Naive thymus-derived CD4-positive, alpha-beta T cell (primary cell): ENCODE measurements around the gene HHATL. TPM values are rescaled to one million over a fixed set of nuclear protein-coding genes. Genes with fewer than 3 reads are reported as not detected.

Experiments used
- ATAC-seq: fragments of 150-1000 bp; cut with Tn5 transposase; 2 replicates; pipeline ENCODE4 v1.10.0; 2021; ENCODE audit warnings: mild to moderate bottlenecking, moderate library complexity
- CTCF ChIA-PET: fragments of 350-600 bp; sonication (Branson Sonifier 250); formaldehyde crosslinking; loops from one replicate; lab custom pipeline; 2021; ENCODE audit warnings: antibody characterized with exemption; lab: Charles Lee
- POLR2A ChIA-PET: fragments of 350-600 bp; sonication (Branson Sonifier 250); formaldehyde crosslinking; loops from one replicate; lab custom pipeline; 2021; ENCODE audit warnings: antibody characterized with exemption, inconsistent platforms; lab: Charles Lee
- DNase-seq, 9 donors: peaks; one replicate each; pipeline versions ENCODE4 v3.0.0 to v3.0.0-alpha.2; 2020 to 2022; ENCODE audit warnings: mixed read lengths in 1 of 9
- H3K27ac ChIP-seq: one replicate; pipeline ENCODE4 v1.7.0; 2013; ENCODE audit warnings: mild to moderate bottlenecking, low read depth, low read length, moderate library complexity
- H3K27me3 ChIP-seq, 2 donors: one replicate each; pipeline ENCODE4 v1.7.0; 2013; ENCODE audit warnings: low read length in 2 of 2, mild to moderate bottlenecking in 2 of 2, moderate library complexity in 2 of 2; ENCODE audit not compliant: control insufficient read depth in 2 of 2, insufficient read depth in 2 of 2
- H3K36me3 ChIP-seq, 3 experiments: 1 replicate in 2 of 3; 2 replicates in 1 of 3; pipeline ENCODE4 v1.7.0; 2013; ENCODE audit warnings: low read length in 3 of 3, mild to moderate bottlenecking in 3 of 3, moderate library complexity in 1 of 3; ENCODE audit not compliant: insufficient read depth in 3 of 3, control insufficient read depth in 2 of 3
- H3K4me1 ChIP-seq, 2 donors: one replicate each; pipeline ENCODE4 v1.7.0; 2013; ENCODE audit warnings: low read length in 2 of 2, mild to moderate bottlenecking in 2 of 2, moderate library complexity in 1 of 2; ENCODE audit not compliant: control insufficient read depth in 2 of 2, insufficient read depth in 2 of 2
- H3K4me3 ChIP-seq: 2 replicates; pipeline ENCODE4 v1.7.0; 2013; ENCODE audit warnings: mild to moderate bottlenecking, low read length
- H3K9me3 ChIP-seq, 3 experiments: 1 replicate in 2 of 3; 2 replicates in 1 of 3; pipeline ENCODE4 v1.7.0; 2013; ENCODE audit warnings: low read length in 3 of 3; ENCODE audit not compliant: control insufficient read depth in 2 of 3
- H3K27ac Mint-ChIP-seq, 9 donors: one replicate each; pipeline ENCODE4 v1.8.0; 2020 to 2022; ENCODE audit warnings: mixed read lengths in 9 of 9, mild to moderate bottlenecking in 8 of 9, moderate library complexity in 5 of 9, inconsistent platforms in 2 of 9
- H3K27me3 Mint-ChIP-seq, 5 donors: one replicate each; pipeline ENCODE4 v1.8.0; 2021 to 2022; ENCODE audit warnings: mixed read lengths in 5 of 5, mild to moderate bottlenecking in 1 of 5
- H3K36me3 Mint-ChIP-seq, 5 donors: one replicate each; pipeline ENCODE4 v1.8.0; 2020 to 2022; ENCODE audit warnings: mixed read lengths in 5 of 5, mild to moderate bottlenecking in 3 of 5, inconsistent platforms in 1 of 5
- H3K4me1 Mint-ChIP-seq, 7 donors: one replicate each; pipeline ENCODE4 v1.8.0; 2020 to 2022; ENCODE audit warnings: mixed read lengths in 7 of 7, mild to moderate bottlenecking in 3 of 7, inconsistent platforms in 1 of 7
- H3K4me3 Mint-ChIP-seq, 10 donors: one replicate each; pipeline ENCODE4 v1.8.0; 2020 to 2022; ENCODE audit warnings: mild to moderate bottlenecking in 10 of 10, mixed read lengths in 10 of 10, moderate library complexity in 6 of 10, inconsistent platforms in 2 of 10
- H3K9me3 Mint-ChIP-seq, 11 donors: one replicate each; pipeline ENCODE4 v1.8.0; 2020 to 2022; ENCODE audit warnings: mixed read lengths in 11 of 11, mild to moderate bottlenecking in 4 of 11, inconsistent platforms in 1 of 11, moderate library complexity in 1 of 11
- intact Hi-C, 2 donors: fragments of 100-400 bp; cut with micrococcal nuclease; formaldehyde crosslinking; loops; one replicate each; pipeline ENCODE4 v1.15.1; 2023
- polyA plus RNA-seq, 2 donors: library from polyadenylated mRNA; unstranded; fragments of 300-500 nt; fragmentation: Illumina TruSeq; gene quantifications; one replicate each; pipeline ENCODE4 v1.2.3, GENCODE V29; 2021
- total RNA-seq, 6 experiments: library from RNA in 5 of 6; stranded (reverse) in 5 of 6; gene quantifications; 1 replicate in 5 of 6; 2 replicates in 1 of 6; pipeline ENCODE4 v1.2.3 and lab custom pipeline; 2021 to 2026

The HHATL gene
- total and polyA plus RNA-seq, 7 experiments from 2014 or later = not detected

DNA sequence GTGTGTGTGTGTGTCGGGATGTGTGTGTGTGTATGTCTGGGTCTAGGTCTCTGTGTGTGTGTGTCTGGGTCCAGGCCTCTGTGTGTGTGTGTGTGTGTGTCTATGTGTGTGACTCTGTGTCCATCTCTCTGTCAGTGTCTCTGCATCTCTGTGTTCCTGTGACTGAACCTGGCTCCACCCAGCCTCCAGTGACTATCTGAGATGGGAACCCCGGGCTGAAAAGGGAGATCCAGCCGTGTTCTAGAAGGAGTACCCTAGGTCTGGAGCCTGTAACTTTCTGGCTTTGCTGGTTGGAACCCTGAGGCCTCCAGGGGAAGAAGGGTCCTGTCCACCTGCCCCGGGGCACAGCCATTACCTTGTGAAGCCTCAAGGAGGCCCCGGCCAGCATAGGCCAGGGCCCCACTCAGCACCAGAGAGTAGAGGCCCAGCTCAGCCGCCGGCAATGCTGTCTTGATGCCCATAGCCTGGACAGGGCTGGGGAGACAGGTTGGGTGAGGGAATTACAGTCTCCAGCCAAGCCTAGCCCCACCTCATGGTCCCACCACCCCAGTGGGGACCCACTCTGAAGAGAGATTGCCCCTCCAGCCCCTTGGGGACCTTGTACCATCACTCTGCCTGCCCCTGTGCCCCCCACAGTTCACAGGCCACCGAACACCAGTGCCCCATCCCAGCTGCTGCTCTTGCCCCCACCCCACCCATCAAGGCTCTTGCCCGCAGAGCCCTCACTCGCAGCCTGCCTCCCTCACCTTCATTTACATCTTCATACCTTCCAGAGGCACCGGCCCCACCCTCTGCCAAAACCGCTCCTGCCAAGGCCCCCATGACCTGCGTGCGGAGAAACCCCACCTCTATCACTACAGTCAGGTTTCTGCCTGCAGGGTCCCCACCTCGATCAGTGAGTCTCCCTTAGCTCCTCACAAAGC lies 2.0 kb downstream of the HHATL start:
- Histone ChIP-seq H3K27me3 (no peaks in the 10 kb centered on the region), H3K9me3 (no peaks in the 10 kb centered on the region), H3K4me3 (no peak overlapping the region), H3K4me1 (peaks cover 0 to 6% of the 10 kb centered on the region in 2 donors), H3K36me3 (no peaks in the 10 kb centered on the region), H3K27ac (no peak overlapping the region)
- no peak overlapping the region for H3K4me3 Mint-ChIP-seq
- no peak for ATAC-seq
- intact Hi-C loops = loop anchor here in 1 of 2 donors (1.0 kb wide), 1 partner anchor 118 kb away; no protein-coding TSS in a partner anchor
- POLR2A ChIA-PET = no interaction called here
- no peak for DNase-seq
- H3K4me1 Mint-ChIP-seq = peaks cover 0 to 15% (median 5%) of the 10 kb centered on the region in 7 donors
- peak overlapping the region in 1 of 9 donors; percentile 49 for H3K27ac Mint-ChIP-seq
- H3K36me3 Mint-ChIP-seq = no peaks in the 10 kb centered on the region
- no peaks in the 10 kb centered on the region for H3K9me3 Mint-ChIP-seq
- CTCF ChIA-PET = no interaction called here
- peaks cover 0 to 7% (median 4%) of the 10 kb centered on the region in 5 donors for H3K27me3 Mint-ChIP-seq

GRCh38 chr3:42699511-42699971 lies 3.1 kb downstream of the HHATL start:
- no peak for DNase-seq
- no peak overlapping the region for H3K4me3 Mint-ChIP-seq
- CTCF ChIA-PET = no interaction called here

DNA sequence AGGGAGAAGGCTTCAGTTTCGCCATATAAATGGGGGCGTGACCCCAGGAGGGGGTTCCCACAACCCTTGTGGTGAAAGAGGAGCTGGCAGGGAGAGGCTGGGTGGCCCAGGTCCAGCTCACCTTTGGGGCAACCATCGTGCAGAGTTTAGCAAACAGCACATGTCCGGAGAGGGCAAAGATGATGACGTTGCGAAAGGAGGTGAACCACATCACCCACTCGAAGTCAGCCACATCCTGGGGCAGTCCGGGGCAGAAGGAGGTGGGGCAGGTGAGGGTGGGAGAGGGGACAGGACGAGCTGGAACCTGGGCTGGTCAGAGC lies 3.7 kb downstream of the HHATL start:
- DNase-seq = peak in 1 of 9 donors; percentile 16
- CTCF ChIA-PET = no interaction called here

More at GRCh38 chr3:42699511-42699971, 3.1 kb downstream of the HHATL start:
- no peaks in the 10 kb centered on the region for H3K27me3 ChIP-seq
- H3K9me3 ChIP-seq = no peaks in the 10 kb centered on the region
- intact Hi-C loops = no loop called here
- Mint-ChIP-seq H3K9me3 (no peaks in the 10 kb centered on the region), H3K27ac (no peak overlapping the region), H3K4me1 (peaks cover 0 to 15% (median 5%) of the 10 kb centered on the region in 7 donors), H3K27me3 (peaks cover 0 to 7% (median 4%) of the 10 kb centered on the region in 5 donors), H3K36me3 (no peaks in the 10 kb centered on the region)
- H3K4me1 ChIP-seq = peaks cover 0 to 6% of the 10 kb centered on the region in 2 donors
- no peak overlapping the region for H3K4me3 ChIP-seq
- no peak for ATAC-seq
- POLR2A ChIA-PET = no interaction called here
- H3K36me3 ChIP-seq = no peaks in the 10 kb centered on the region
- no peak overlapping the region for H3K27ac ChIP-seq

GRCh38 chr3:42698216-42698910 lies 4.2 kb downstream of the HHATL start:
- H3K27ac Mint-ChIP-seq = no peak overlapping the region
- no peak overlapping the region for H3K4me3 Mint-ChIP-seq
- Histone ChIP-seq H3K9me3 (no peaks in the 10 kb centered on the region), H3K4me3 (no peak overlapping the region), H3K4me1 (peaks cover 0 to 6% of the 10 kb centered on the region in 2 donors), H3K36me3 (no peaks in the 10 kb centered on the region), H3K27ac (no peak overlapping the region), H3K27me3 (no peaks in the 10 kb centered on the region)
- H3K4me1 Mint-ChIP-seq = peaks cover 0 to 15% (median 5%) of the 10 kb centered on the region in 7 donors
- ChIA-PET POLR2A (no interaction called here), CTCF (no interaction called here)
- DNase-seq (no peak), ATAC-seq (no peak)
- peaks cover 0 to 7% (median 4%) of the 10 kb centered on the region in 5 donors for H3K27me3 Mint-ChIP-seq
- intact Hi-C loops = no loop called here
- no peaks in the 10 kb centered on the region for H3K36me3 Mint-ChIP-seq
- H3K9me3 Mint-ChIP-seq = no peaks in the 10 kb centered on the region

More for the DNA sequence above, 3.7 kb downstream of the HHATL start:
- Histone ChIP-seq H3K9me3 (no peaks in the 10 kb centered on the region), H3K36me3 (no peaks in the 10 kb centered on the region), H3K4me3 (no peak overlapping the region), H3K4me1 (peaks cover 0 to 6% of the 10 kb centered on the region in 2 donors), H3K27ac (no peak overlapping the region), H3K27me3 (no peaks in the 10 kb centered on the region)
- Mint-ChIP-seq H3K4me1 (peaks cover 0 to 15% (median 5%) of the 10 kb centered on the region in 7 donors), H3K27ac (no peak overlapping the region), H3K27me3 (peaks cover 0 to 7% (median 4%) of the 10 kb centered on the region in 5 donors), H3K36me3 (no peaks in the 10 kb centered on the region), H3K9me3 (no peaks in the 10 kb centered on the region), H3K4me3 (peak overlapping the region in 1 of 10 donors; percentile 11)
- intact Hi-C loops = no loop called here
- ATAC-seq = no peak
- POLR2A ChIA-PET = no interaction called here

- peaks cover 0 to 7% (median 0%) of the 10 kb centered on the region in 5 donors for H3K27me3 Mint-ChIP-seq
- no peak for DNase-seq
- no peak overlapping the region for H3K4me3 Mint-ChIP-seq
Observed at GRCh38 chr3:42697289-42698051, 5.1 kb downstream of the HHATL start.

More at GRCh38 chr3:42697289-42698051, 5.1 kb downstream of the HHATL start:
- Histone ChIP-seq H3K4me1 (peaks cover 0 to 6% of the 10 kb centered on the region in 2 donors), H3K9me3 (no peaks in the 10 kb centered on the region), H3K4me3 (no peak overlapping the region), H3K36me3 (no peaks in the 10 kb centered on the region), H3K27ac (no peak overlapping the region), H3K27me3 (no peaks in the 10 kb centered on the region)
- Mint-ChIP-seq H3K36me3 (no peaks in the 10 kb centered on the region), H3K27ac (no peak overlapping the region), H3K4me1 (peaks cover 0 to 15% (median 5%) of the 10 kb centered on the region in 7 donors), H3K9me3 (no peaks in the 10 kb centered on the region)
- no peak for ATAC-seq
- ChIA-PET CTCF (no interaction called here), POLR2A (no interaction called here)
- intact Hi-C loops = no loop called here
